NB4 (cell line): Measurements from ENCODE around the gene BROX.

Experiments used
- POLR2A ChIP-seq: IDR thresholded peaks from 2 replicates; pipeline ENCODE4 v1.6.1; 2011; ENCODE audit warnings: mild to moderate bottlenecking; ENCODE audit not compliant: insufficient read length; ENCODE audit errors: extremely low read depth
- TF ChIP-seq, protein P1 (sequence below): IDR thresholded peaks from one replicate; pipeline ENCODE4 v1.5.1; 2012; ENCODE audit warnings: low read depth, low read length

DNA sequence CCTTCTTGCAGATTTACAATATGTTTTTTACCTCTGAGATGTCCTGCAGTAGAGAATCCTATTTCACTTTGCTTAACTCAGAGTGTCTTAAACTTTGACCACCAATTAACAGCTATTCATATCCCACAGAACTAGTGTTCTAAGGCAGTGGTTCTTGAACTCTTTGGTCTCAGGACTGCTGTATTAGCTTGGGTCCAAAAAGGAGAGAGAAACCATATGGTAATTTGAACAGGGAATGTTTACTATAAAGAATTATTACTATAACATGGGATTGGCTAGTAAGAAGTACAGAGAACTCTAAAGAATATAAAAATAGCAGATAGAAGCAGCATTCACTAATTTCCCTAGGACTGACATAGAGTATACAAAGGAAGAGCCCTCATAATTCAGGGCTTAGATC lies 56.2 kb downstream of the BROX start:
- TF ChIP-seq, protein P1, sequence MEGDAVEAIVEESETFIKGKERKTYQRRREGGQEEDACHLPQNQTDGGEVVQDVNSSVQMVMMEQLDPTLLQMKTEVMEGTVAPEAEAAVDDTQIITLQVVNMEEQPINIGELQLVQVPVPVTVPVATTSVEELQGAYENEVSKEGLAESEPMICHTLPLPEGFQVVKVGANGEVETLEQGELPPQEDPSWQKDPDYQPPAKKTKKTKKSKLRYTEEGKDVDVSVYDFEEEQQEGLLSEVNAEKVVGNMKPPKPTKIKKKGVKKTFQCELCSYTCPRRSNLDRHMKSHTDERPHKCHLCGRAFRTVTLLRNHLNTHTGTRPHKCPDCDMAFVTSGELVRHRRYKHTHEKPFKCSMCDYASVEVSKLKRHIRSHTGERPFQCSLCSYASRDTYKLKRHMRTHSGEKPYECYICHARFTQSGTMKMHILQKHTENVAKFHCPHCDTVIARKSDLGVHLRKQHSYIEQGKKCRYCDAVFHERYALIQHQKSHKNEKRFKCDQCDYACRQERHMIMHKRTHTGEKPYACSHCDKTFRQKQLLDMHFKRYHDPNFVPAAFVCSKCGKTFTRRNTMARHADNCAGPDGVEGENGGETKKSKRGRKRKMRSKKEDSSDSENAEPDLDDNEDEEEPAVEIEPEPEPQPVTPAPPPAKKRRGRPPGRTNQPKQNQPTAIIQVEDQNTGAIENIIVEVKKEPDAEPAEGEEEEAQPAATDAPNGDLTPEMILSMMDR: no peak
- no peak for TF ChIP-seq POLR2A
